ENCODE data around the gene MRM1.

GRCh38 chr17:36609498-36609862, 8.1 kb downstream of the MRM1 start:
- no peak for TF ChIP-seq CTCF (IDR thresholded peaks at IDR 0.05)
- no peak for TF ChIP-seq POLR2A (IDR thresholded peaks at IDR 0.05)
- no peak for TF ChIP-seq POLR2AphosphoS5 (IDR thresholded peaks at IDR 0.05)
